Esophagus muscularis mucosa (tissue), 4 donors: Measurements from ENCODE around the gene TOM1. TPM values are rescaled to one million over a fixed set of nuclear protein-coding genes. Genes with fewer than 3 reads are reported as not detected.

Experiments used
- DNase-seq: peaks from one replicate; pipeline ENCODE4 v3.0.0-alpha.2; 2017; ENCODE audit errors: extremely low spot score
- H3K27ac ChIP-seq, 4 donors: fragments of 200-600 bp; sonication (generic); replicated peaks in 1 of 4; 1 replicate in 3 of 4; 2 replicates in 1 of 4; pipeline ENCODE4 v1.5.1; 2016 to 2019; ENCODE audit warnings: mild to moderate bottlenecking in 1 of 4
- H3K27me3 ChIP-seq, 4 donors: fragments of 200-600 bp; sonication (generic); one replicate each; pipeline versions ENCODE4 v1.5.1 to v1.6.0; 2016 to 2019
- H3K36me3 ChIP-seq, 4 donors: fragments of 200-600 bp; sonication (generic); one replicate each; pipeline ENCODE4 v1.5.1; 2016 to 2019
- H3K4me1 ChIP-seq, 4 donors: fragments of 200-600 bp; sonication (generic); one replicate each; pipeline ENCODE4 v1.5.1; 2016 to 2019
- H3K4me3 ChIP-seq, 4 donors: fragments of 200-600 bp; sonication (generic); 1 replicate in 2 of 4; 2 replicates in 2 of 4; pipeline ENCODE4 v1.5.1; 2016 to 2019; ENCODE audit warnings: mild to moderate bottlenecking in 4 of 4, moderate library complexity in 1 of 4
- H3K9me3 ChIP-seq, 4 donors: fragments of 200-600 bp; sonication (generic); 1 replicate in 3 of 4; 2 replicates in 1 of 4; pipeline ENCODE4 v1.5.1; 2016 to 2019
- EP300 ChIP-seq: sonication (generic); formaldehyde crosslinking; IDR thresholded peaks from one replicate; pipeline ENCODE4 v1.6.1; 2017; ENCODE audit warnings: antibody characterized with exemption
- POLR2A ChIP-seq: fragments of 450-650 bp; IDR thresholded peaks from one replicate; pipeline ENCODE4 v1.6.1; 2017; ENCODE audit warnings: antibody characterized with exemption, moderate library complexity, mild to moderate bottlenecking, low read depth
- POLR2AphosphoS5 ChIP-seq, 2 donors: sonication (generic); formaldehyde crosslinking; IDR thresholded peaks; one replicate each; pipeline ENCODE4 v1.6.1; 2017; ENCODE audit warnings: antibody characterized with exemption in 2 of 2
- WGBS: methylation state at CpG from one replicate; pipeline ENCODE4 v1.1.5; 2018; 5-methylcytosine and 5-hydroxymethylcytosine counted together
- intact Hi-C: fragments of 100-400 bp; cut with DNase I; formaldehyde crosslinking; loops from one replicate; pipeline ENCODE4 v1.15.1; 2023
- total RNA-seq, 4 donors: library from RNA; depleted of rRNA; stranded (reverse); fragments of >200 nt; gene quantifications; one replicate each; pipeline versions ENCODE4 v1.1.0 to v1.2.1, GENCODE V29; 2016
- TF ChIP-seq, protein P1 (sequence below), 3 experiments: fragments of 200-600 bp in 2 of 3; fragments of 450-650 bp in 1 of 3; sonication (generic) in 2 of 3; IDR thresholded peaks; one replicate each; pipeline ENCODE4 v1.5.1; 2017 to 2019; ENCODE audit warnings: antibody characterized with exemption in 3 of 3, mild to moderate bottlenecking in 2 of 3, moderate library complexity in 1 of 3

The TOM1 gene
- total RNA-seq, 4 donors from 2014 or later, result 22.8 to 44.6 (median 35.8) TPM

DNA sequence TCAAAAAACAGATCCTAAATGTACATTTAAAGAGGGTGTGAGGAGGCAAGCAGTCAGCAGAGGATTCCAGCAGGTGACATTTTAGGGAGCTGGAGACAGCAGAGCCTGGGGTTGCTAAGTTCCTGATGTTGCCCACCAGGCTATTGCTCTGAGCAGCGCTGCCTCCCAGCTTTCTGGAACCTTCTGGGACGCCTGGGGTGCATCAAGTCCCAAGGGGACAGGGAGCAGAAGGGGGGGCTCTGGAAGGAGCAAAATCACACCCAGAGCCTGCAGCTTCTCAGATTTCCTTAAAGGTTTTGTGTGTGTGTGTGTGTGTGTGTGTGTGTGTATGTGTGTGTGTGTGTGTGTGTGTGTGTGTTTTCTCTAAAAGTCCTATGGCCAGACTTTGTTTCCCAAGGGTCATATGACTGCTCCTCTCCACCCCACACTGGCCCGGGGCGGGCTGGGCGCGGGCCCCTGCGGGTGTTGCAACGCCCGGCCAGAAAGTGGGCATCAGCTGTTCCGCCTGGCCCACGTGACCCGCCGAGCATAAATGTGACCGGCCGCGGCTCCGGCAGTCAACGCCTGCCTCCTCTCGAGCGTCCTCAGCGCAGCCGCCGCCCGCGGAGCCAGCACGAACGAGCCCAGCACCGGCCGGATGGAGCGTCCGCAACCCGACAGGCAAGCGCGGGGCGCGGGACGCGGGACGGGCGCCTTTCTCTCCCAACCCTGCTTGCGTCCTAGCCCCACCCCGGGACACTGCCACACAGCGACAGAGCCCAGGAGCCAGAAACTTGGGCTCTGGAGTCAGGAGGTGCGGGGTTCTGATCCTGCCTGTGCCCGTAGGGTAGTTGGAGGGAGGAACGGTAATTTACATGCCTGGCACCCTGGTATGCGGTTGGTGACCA lies 81.1 kb downstream of the TOM1 start, which contains the start of gene HMOX1:
TSS of gene HMOX1 (plus strand) at position 560 of the 887 bp plus-strand sequence. CDS start at position 638, 78 bp downstream.
- Histone ChIP-seq H3K4me1 (peaks cover 28 to 51% (median 31%) of the 10 kb centered on the region in 4 donors), H3K9me3 (no peaks in the 10 kb centered on the region), H3K4me3 (peak within 1 kb of the TSS; percentile 57 to 75 (median 66)), H3K27ac (peak within 1 kb of the TSS; percentile 74 to 87 (median 85)), H3K36me3 (peaks cover 0 to 13% (median 5%) of the 10 kb centered on the region in 4 donors), H3K27me3 (no peaks in the 10 kb centered on the region)
- no peak for TF ChIP-seq EP300
- TF ChIP-seq POLR2AphosphoS5 (IDR thresholded peaks at IDR 0.05), result peak; percentile 89 to 94
- TF ChIP-seq, protein P1, sequence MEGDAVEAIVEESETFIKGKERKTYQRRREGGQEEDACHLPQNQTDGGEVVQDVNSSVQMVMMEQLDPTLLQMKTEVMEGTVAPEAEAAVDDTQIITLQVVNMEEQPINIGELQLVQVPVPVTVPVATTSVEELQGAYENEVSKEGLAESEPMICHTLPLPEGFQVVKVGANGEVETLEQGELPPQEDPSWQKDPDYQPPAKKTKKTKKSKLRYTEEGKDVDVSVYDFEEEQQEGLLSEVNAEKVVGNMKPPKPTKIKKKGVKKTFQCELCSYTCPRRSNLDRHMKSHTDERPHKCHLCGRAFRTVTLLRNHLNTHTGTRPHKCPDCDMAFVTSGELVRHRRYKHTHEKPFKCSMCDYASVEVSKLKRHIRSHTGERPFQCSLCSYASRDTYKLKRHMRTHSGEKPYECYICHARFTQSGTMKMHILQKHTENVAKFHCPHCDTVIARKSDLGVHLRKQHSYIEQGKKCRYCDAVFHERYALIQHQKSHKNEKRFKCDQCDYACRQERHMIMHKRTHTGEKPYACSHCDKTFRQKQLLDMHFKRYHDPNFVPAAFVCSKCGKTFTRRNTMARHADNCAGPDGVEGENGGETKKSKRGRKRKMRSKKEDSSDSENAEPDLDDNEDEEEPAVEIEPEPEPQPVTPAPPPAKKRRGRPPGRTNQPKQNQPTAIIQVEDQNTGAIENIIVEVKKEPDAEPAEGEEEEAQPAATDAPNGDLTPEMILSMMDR (IDR thresholded peaks at IDR 0.05), result peak; percentile 24 to 53 (median 36)
- peak; percentile 87 for TF ChIP-seq POLR2A
- 4% methylated on average over 20 of the region's 47 CpGs for WGBS
- DNase-seq, result peak; percentile 98
- intact Hi-C loops, result no loop called here

DNA sequence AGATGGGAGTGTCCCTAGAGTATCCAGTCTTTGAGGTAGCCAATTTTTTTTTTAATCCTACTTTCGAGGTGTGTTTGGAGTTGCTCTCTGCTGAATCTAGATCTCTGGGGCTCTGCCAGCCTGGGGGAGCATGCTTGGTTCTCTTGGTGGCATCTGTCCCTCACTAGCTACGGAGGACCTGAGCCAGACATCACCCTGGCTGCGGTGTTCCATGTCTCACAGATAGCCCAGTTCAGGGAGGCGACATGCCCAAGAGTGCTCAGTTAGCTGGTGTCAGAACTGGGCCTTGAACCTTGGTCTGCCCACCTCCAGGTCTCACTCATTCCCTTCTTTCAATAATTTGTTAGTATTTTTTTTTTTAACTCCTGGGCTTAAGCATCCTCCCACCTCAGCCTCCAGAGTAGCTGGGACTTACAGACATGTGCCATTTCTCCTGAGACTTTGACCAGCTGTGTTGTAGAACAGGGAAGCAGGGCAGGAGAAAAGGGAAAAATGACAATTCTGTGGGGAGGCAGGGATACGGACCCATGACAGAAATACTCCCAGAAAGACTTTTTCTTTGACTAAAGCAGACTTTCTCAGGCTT lies 81.8 kb downstream of the TOM1 start:
- TF ChIP-seq POLR2AphosphoS5 (IDR thresholded peaks at IDR 0.05) (no peak), POLR2A (no peak), EP300 (no peak)
- TF ChIP-seq, protein P1 (IDR thresholded peaks at IDR 0.05), result no peak
- Histone ChIP-seq H3K36me3 (peaks cover under 1 to 19% (median 9%) of the 10 kb centered on the region in 4 donors), H3K27me3 (no peaks in the 10 kb centered on the region), H3K4me3 (peak overlapping the region; percentile 57 to 75 (median 66)), H3K27ac (peak overlapping the region; percentile 74 to 87 (median 85)), H3K9me3 (no peaks in the 10 kb centered on the region), H3K4me1 (peaks cover 22 to 46% (median 27%) of the 10 kb centered on the region in 4 donors)
- 65% methylated on average over 5 of the region's 5 CpGs for WGBS
- intact Hi-C loops, result no loop called here
- DNase-seq, result no peak

DNA sequence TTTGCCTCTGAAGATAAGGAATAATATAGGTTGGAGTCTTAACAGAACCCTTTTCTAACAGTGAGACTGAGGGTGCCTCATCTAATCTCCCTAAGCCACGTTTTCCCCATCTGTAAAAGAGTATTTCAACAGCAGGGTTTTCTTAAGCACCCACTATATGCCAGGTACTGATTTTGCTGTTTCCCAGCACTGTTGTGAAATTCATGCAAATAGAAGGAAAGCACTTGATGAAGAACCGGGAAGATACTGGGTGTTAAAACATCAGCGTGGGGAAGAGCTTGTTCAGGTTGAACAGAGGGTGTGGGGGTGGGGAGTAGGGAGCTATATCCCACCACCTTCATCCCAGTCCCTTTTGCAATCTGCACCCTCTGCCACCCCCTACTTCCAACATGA lies 84.0 kb downstream of the TOM1 start:
- H3K4me1 ChIP-seq, result peaks cover 12 to 34% (median 17%) of the 10 kb centered on the region in 4 donors
- peaks cover 16 to 39% (median 22%) of the 10 kb centered on the region in 4 donors for H3K36me3 ChIP-seq
- H3K27ac ChIP-seq, result no peak overlapping the region
- H3K9me3 ChIP-seq, result no peaks in the 10 kb centered on the region
- TF ChIP-seq, protein P1 (IDR thresholded peaks at IDR 0.05), result no peak
- TF ChIP-seq EP300 (no peak), POLR2AphosphoS5 (IDR thresholded peaks at IDR 0.05) (no peak), POLR2A (no peak)
- no peak overlapping the region for H3K4me3 ChIP-seq
- 89% methylated on average over 3 of the region's 3 CpGs for WGBS
- no peak for DNase-seq
- intact Hi-C loops, result no loop called here
- H3K27me3 ChIP-seq, result no peaks in the 10 kb centered on the region

DNA sequence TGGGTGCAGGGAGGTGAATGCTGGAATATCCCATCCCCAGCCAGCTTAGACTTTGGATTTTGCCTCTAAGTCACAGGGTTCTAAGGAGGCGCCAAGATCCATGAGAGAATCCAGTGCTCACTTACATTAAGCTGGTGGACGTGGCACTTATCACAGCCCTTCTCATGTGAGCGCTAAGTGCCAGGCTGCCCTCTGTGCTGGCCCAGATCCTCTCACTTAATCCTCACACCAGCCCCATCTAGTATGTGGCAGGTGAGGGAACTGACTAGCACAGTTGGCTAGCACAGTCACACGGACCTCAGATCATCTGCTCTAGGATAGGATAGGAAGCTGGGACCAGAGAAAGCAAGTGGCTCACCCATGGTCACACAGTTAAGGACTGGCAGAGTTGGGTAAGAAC lies 84.8 kb downstream of the TOM1 start:
- intact Hi-C loops, result no loop called here
- WGBS, result 93% methylated on average over 4 of the region's 4 CpGs
- H3K36me3 ChIP-seq, result peaks cover 16 to 42% (median 22%) of the 10 kb centered on the region in 4 donors
- DNase-seq, result no peak
- peaks cover 12 to 34% (median 17%) of the 10 kb centered on the region in 4 donors for H3K4me1 ChIP-seq
- H3K27me3 ChIP-seq, result no peaks in the 10 kb centered on the region
- H3K9me3 ChIP-seq, result no peaks in the 10 kb centered on the region
- H3K4me3 ChIP-seq, result no peak overlapping the region
- TF ChIP-seq POLR2A (no peak), POLR2AphosphoS5 (IDR thresholded peaks at IDR 0.05) (no peak), EP300 (no peak)
- TF ChIP-seq, protein P1 (IDR thresholded peaks at IDR 0.05), result no peak
- H3K27ac ChIP-seq, result no peak overlapping the region
